GM23338 (cell line): ENCODE data around the gene FUNDC1. TPM values are rescaled to one million over a fixed set of nuclear protein-coding genes. Genes with fewer than 3 reads are reported as not detected.

Experiments
- ATAC-seq: fragments of 200-7000 bp; cut with Tn5 transposase; 3 replicates; pipeline ENCODE4 v1.9.1; 2020
- DNase-seq: peaks from one replicate; pipeline ENCODE4 v3.0.0-alpha.2; 2015; ENCODE audit warnings: low spot score
- H2AFZ ChIP-seq: fragments of 200-600 bp; sonication (generic); 2 replicates; pipeline ENCODE4 v1.8.0; 2016; ENCODE audit warnings: antibody characterized with exemption, mild to moderate bottlenecking, moderate library complexity
- H3F3A ChIP-seq: fragments of 200-600 bp; sonication (generic); replicated peaks from 2 replicates; pipeline ENCODE4 v1.8.0; 2017; ENCODE audit warnings: antibody characterized with exemption, mixed run types, low read depth
- H3K27ac ChIP-seq: fragments of 200-600 bp; sonication (generic); 2 replicates; pipeline ENCODE4 v1.6.1; 2016; ENCODE audit warnings: low read depth
- H3K27me3 ChIP-seq: fragments of 200-600 bp; sonication (generic); 2 replicates; pipeline ENCODE4 v1.8.0; 2016; ENCODE audit warnings: mild to moderate bottlenecking, mixed run types, moderate library complexity; ENCODE audit not compliant: insufficient read depth
- H3K36me3 ChIP-seq: fragments of 200-600 bp; sonication (generic); 2 replicates; pipeline ENCODE4 v1.8.0; 2016; ENCODE audit warnings: mild to moderate bottlenecking; ENCODE audit not compliant: insufficient read depth
- H3K4me1 ChIP-seq: fragments of 200-600 bp; sonication (generic); 2 replicates; pipeline ENCODE4 v1.8.0; 2016; ENCODE audit warnings: mild to moderate bottlenecking, moderate library complexity; ENCODE audit not compliant: insufficient read depth
- H3K4me2 ChIP-seq: fragments of 200-600 bp; sonication (generic); 2 replicates; pipeline ENCODE4 v1.7.1; 2017; ENCODE audit warnings: mixed run types
- H3K4me3 ChIP-seq: fragments of 200-600 bp; sonication (generic); 2 replicates; pipeline ENCODE4 v1.6.1; 2016; ENCODE audit warnings: mixed run types
- H3K79me2 ChIP-seq: fragments of 200-600 bp; sonication (generic); replicated peaks from 2 replicates; pipeline ENCODE4 v1.8.0; 2017; ENCODE audit warnings: mild to moderate bottlenecking; ENCODE audit not compliant: insufficient read depth
- H3K9me2 ChIP-seq: fragments of 200-600 bp; sonication (generic); 2 replicates; pipeline ENCODE4 v1.8.0; 2017; ENCODE audit not compliant: insufficient read depth
- H4K20me1 ChIP-seq: fragments of 200-600 bp; sonication (generic); replicated peaks from 2 replicates; pipeline ENCODE4 v1.8.0; 2017; ENCODE audit warnings: mild to moderate bottlenecking; ENCODE audit not compliant: insufficient read depth
- H3K27ac Mint-ChIP-seq: 2 replicates; pipeline ENCODE4 v1.8.0; 2020; ENCODE audit warnings: inconsistent platforms, mild to moderate bottlenecking, moderate library complexity, mixed read lengths
- H3K27me3 Mint-ChIP-seq: 3 replicates; pipeline ENCODE4 v1.8.0; 2022; ENCODE audit warnings: low read depth, mild to moderate bottlenecking, moderate library complexity, mixed read lengths, inconsistent platforms; ENCODE audit not compliant: insufficient read depth, poor library complexity
- H3K36me3 Mint-ChIP-seq: 3 replicates; pipeline ENCODE4 v1.8.0; 2021; ENCODE audit warnings: low read depth, mild to moderate bottlenecking, inconsistent platforms, moderate library complexity, mixed read lengths
- H3K4me1 Mint-ChIP-seq: 3 replicates; pipeline ENCODE4 v1.8.0; 2020; ENCODE audit warnings: mild to moderate bottlenecking, inconsistent platforms, mixed read lengths
- H3K4me3 Mint-ChIP-seq: 3 replicates; pipeline ENCODE4 v1.8.0; 2021; ENCODE audit warnings: moderate library complexity, mild to moderate bottlenecking, inconsistent platforms, mixed read lengths
- H3K9me3 Mint-ChIP-seq: 3 replicates; pipeline ENCODE4 v1.8.0; 2020; ENCODE audit warnings: moderate library complexity, mild to moderate bottlenecking, inconsistent platforms, mixed read lengths
- EZH2 ChIP-seq: fragments of 200-600 bp; sonication (generic); IDR thresholded peaks from one replicate; pipeline ENCODE4 v1.8.0; 2017; ENCODE audit warnings: antibody characterized with exemption, mild to moderate bottlenecking, low read depth; ENCODE audit not compliant: unreplicated experiment
- EZH2phosphoT487 ChIP-seq: fragments of 200-600 bp; sonication (generic); IDR thresholded peaks from one replicate; pipeline ENCODE4 v1.8.1; 2018; ENCODE audit warnings: antibody characterized with exemption; ENCODE audit not compliant: unreplicated experiment
- POLR2AphosphoS5 ChIP-seq: IDR thresholded peaks from 2 replicates; pipeline ENCODE4 v1.6.1; 2016; ENCODE audit warnings: antibody characterized with exemption, low read depth
- STAT1 ChIP-seq: IDR thresholded peaks from one replicate; pipeline ENCODE4 v1.6.1; 2016; ENCODE audit warnings: antibody characterized with exemption; ENCODE audit not compliant: unreplicated experiment
- polyA plus RNA-seq: library from polyadenylated mRNA; unstranded; fragments of >200 nt; fragmentation: Nextera tagmentation; extraction: Ambion mirVana; gene quantifications from 2 replicates; pipeline ENCODE4 v1.2.1, GENCODE V29; 2016
- total RNA-seq: library from RNA; depleted of rRNA; stranded (reverse); fragments of >200 nt; shearing (Covaris generic); gene quantifications from 2 replicates; pipeline ENCODE4 v1.2.3, GENCODE V29; 2014; rRNA removed
- TF ChIP-seq, protein P1 (sequence below): IDR thresholded peaks from 2 replicates; pipeline ENCODE4 v1.6.1; 2016; ENCODE audit warnings: antibody characterized with exemption
- TF ChIP-seq, protein P2 (sequence below): IDR thresholded peaks from one replicate; pipeline ENCODE4 v1.6.1; 2018; ENCODE audit warnings: antibody characterized with exemption; ENCODE audit not compliant: unreplicated experiment

Gene FUNDC1
- total and polyA plus RNA-seq, 2 experiments from 2014 or later: 10.0 to 44.0 TPM

DNA sequence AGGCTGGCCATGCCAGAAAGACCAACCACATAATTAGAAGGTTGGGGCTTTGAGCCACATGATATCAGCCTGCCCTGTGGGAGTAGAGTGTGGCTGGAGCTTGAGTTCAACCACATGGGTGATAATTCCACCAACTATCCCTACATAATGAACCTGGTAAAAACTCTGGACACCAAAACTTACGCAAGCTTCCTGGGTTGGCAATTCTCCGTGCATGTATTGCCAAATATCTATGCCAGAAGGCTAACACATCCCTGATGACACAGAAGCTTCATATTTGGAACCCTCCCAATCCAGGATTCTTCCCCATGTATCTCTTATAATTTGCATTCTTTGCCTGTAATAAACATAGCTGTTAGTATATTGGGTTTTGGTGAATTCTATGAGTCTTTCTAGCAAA lies 68.2 kb downstream of the FUNDC1 start:
- Mint-ChIP-seq H3K27ac (no peak overlapping the region), H3K36me3 (no peaks in the 10 kb centered on the region), H3K4me1 (peaks cover 6% of the 10 kb centered on the region), H3K4me3 (no peak overlapping the region), H3K9me3 (peaks cover 1% of the 10 kb centered on the region; the same call in 2 of the 3 replicates), H3K27me3 (peaks cover 1% of the 10 kb centered on the region)
- ATAC-seq: no peak
- Histone ChIP-seq H3K9me2 (no peaks in the 10 kb centered on the region), H4K20me1 (no peaks in the 10 kb centered on the region), H3K27ac (no peak overlapping the region), H3K79me2 (no peaks in the 10 kb centered on the region), H2AFZ (no peak overlapping the region), H3F3A (no peaks in the 10 kb centered on the region), H3K4me1 (no peaks in the 10 kb centered on the region), H3K36me3 (no peaks in the 10 kb centered on the region), H3K4me3 (no peak overlapping the region), H3K27me3 (no peaks in the 10 kb centered on the region), H3K4me2 (no peak overlapping the region)
- DNase-seq: no peak
- TF ChIP-seq POLR2AphosphoS5 (no peak), STAT1 (no peak), EZH2phosphoT487 (no peak), EZH2 (no peak)
- TF ChIP-seq, protein P1, sequence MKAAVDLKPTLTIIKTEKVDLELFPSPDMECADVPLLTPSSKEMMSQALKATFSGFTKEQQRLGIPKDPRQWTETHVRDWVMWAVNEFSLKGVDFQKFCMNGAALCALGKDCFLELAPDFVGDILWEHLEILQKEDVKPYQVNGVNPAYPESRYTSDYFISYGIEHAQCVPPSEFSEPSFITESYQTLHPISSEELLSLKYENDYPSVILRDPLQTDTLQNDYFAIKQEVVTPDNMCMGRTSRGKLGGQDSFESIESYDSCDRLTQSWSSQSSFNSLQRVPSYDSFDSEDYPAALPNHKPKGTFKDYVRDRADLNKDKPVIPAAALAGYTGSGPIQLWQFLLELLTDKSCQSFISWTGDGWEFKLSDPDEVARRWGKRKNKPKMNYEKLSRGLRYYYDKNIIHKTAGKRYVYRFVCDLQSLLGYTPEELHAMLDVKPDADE: no peak
- TF ChIP-seq, protein P2, sequence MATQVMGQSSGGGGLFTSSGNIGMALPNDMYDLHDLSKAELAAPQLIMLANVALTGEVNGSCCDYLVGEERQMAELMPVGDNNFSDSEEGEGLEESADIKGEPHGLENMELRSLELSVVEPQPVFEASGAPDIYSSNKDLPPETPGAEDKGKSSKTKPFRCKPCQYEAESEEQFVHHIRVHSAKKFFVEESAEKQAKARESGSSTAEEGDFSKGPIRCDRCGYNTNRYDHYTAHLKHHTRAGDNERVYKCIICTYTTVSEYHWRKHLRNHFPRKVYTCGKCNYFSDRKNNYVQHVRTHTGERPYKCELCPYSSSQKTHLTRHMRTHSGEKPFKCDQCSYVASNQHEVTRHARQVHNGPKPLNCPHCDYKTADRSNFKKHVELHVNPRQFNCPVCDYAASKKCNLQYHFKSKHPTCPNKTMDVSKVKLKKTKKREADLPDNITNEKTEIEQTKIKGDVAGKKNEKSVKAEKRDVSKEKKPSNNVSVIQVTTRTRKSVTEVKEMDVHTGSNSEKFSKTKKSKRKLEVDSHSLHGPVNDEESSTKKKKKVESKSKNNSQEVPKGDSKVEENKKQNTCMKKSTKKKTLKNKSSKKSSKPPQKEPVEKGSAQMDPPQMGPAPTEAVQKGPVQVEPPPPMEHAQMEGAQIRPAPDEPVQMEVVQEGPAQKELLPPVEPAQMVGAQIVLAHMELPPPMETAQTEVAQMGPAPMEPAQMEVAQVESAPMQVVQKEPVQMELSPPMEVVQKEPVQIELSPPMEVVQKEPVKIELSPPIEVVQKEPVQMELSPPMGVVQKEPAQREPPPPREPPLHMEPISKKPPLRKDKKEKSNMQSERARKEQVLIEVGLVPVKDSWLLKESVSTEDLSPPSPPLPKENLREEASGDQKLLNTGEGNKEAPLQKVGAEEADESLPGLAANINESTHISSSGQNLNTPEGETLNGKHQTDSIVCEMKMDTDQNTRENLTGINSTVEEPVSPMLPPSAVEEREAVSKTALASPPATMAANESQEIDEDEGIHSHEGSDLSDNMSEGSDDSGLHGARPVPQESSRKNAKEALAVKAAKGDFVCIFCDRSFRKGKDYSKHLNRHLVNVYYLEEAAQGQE: no peak

Other genes with a start within 250 kb of the FUNDC1 start
- gene EFHC2, start 199.2 kb downstream of the FUNDC1 start, total RNA-seq: 2.6 and 3.1 TPM in 2 replicates
- gene EFHC2, start 199.2 kb downstream of the FUNDC1 start, polyA plus RNA-seq: 2.7 and 3.2 TPM in 2 replicates